GM19239 (cell line): ENCODE results near the gene TSPAN3.

Source experiments
- DNase-seq: peaks from one replicate; pipeline ENCODE4 v3.0.0; 2011; ENCODE audit warnings: low spot score; ENCODE audit not compliant: insufficient read length
- FAIRE-seq: peaks from 2 replicates; lab custom pipeline; 2011; peaks lifted over from hg19 to GRCh38; lab: Jason Lieb, UNC

TSPAN3 gene

DNA sequence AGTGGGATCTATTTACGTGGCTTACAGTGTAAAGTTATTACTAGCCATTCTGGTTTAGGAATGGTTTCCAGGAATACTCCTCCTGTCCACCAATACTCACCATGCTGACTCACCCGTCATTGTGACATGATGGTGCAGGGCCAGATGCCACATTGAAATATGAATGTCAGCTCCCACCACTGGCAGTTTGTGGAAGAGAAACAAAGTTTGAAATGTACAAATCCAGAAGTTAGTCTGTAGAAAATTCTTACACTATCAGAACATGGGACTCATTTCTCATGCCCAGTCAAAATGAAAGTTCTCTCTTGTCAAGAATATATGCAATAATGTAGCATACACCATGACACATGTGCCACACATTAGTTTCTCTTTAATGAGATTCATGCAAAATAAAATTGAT, 14.4 kb upstream of the TSPAN3 start:
- DNase-seq: no peak
- FAIRE-seq: no peak

- no peak for FAIRE-seq
- no peak for DNase-seq
Measured at GRCh38 chr15:77084436-77084835, 13.5 kb upstream of the TSPAN3 start.

- DNase-seq (peak; percentile 58), FAIRE-seq (peak; percentile 81)
Measured at GRCh38 chr15:77083381-77084160, 12.7 kb upstream of the TSPAN3 start.

DNA sequence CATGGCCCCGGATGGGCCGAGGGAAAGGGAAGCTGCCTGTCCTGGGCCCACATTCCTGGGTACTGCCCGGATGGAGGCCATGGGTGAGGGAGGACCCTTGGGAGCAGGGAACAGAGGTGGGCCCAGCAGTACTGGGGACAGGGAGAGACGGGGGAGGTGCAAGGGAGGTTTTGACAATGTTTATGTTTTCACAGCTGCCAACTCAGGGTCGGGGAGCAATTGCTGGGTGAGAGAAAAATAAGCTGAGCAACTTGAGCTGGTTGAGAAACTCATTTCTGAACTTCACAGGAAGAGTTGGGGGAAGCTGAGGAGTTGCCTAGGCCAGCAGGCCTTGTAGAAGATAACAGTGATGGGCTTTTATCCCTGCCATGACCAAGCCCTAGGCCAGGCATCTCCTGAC, 11.1 kb upstream of the TSPAN3 start:
- DNase-seq: no peak
- no peak for FAIRE-seq

GRCh38 chr15:77076323-77076915, 5.5 kb upstream of the TSPAN3 start:
- FAIRE-seq (no peak), DNase-seq (no peak)

GRCh38 chr15:77075528-77075927, 4.6 kb upstream of the TSPAN3 start:
- FAIRE-seq: no peak
- no peak for DNase-seq

- FAIRE-seq (no peak), DNase-seq (no peak)
Measured at GRCh38 chr15:77074350-77074749, 3.4 kb upstream of the TSPAN3 start.

GRCh38 chr15:77071305-77072223, 655 bp upstream of the TSPAN3 start:
- no peak for DNase-seq
- FAIRE-seq: no peak

DNA sequence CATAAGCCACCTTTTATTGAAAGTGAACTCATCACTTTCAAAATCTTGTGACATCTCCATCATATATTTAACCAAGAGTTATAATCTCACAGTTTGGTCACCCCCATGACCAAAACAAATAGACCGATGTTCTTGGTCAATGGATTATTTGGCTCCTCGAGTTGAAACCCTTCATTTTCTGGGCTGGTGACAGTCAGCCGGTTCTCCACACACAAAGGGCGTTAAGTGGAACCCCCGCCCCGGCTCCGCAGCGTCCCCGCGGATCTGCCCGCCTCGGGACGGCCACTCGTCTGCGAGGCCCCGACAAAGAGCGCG, 772 bp downstream of the TSPAN3 start:
- FAIRE-seq (no peak), DNase-seq (no peak)

DNA sequence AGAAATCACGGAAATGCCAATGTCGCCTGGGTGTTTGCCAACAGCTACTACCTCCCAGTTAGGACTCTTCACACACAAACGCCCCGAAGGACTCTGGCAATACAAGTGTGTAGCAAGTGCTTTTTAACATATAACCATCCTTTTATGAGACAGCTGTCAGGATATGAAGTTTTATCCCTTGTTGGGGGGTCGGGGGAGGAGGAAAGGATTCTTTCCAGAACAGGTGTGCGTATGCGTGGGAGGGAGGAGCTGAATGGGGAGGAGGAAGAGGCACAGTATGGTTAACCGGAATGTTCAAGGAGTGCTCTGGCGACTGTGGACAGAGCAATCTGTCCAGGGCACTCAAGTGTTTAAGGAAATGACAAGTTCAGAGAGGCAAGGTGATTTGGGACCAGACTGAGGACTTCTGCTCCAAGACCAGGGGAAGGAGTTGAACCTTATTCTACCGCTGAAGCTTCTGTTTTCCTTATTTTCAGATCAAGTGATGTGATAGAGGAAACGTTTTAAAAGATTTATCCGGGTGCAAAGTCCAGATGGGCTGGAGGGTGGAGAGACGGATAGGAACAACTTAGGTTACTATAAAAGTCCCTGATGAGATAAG, 1.3 kb downstream of the TSPAN3 start:
- DNase-seq (no peak), FAIRE-seq (no peak)

- FAIRE-seq (no peak), DNase-seq (no peak)
Measured at GRCh38 chr15:77068633-77069032, 2.3 kb downstream of the TSPAN3 start.

GRCh38 chr15:77067691-77068367, 3.1 kb downstream of the TSPAN3 start:
- FAIRE-seq: peak; percentile 26
- no peak for DNase-seq

GRCh38 chr15:77066971-77067690, 3.8 kb downstream of the TSPAN3 start:
- DNase-seq (no peak), FAIRE-seq (peak; percentile 56)

DNA sequence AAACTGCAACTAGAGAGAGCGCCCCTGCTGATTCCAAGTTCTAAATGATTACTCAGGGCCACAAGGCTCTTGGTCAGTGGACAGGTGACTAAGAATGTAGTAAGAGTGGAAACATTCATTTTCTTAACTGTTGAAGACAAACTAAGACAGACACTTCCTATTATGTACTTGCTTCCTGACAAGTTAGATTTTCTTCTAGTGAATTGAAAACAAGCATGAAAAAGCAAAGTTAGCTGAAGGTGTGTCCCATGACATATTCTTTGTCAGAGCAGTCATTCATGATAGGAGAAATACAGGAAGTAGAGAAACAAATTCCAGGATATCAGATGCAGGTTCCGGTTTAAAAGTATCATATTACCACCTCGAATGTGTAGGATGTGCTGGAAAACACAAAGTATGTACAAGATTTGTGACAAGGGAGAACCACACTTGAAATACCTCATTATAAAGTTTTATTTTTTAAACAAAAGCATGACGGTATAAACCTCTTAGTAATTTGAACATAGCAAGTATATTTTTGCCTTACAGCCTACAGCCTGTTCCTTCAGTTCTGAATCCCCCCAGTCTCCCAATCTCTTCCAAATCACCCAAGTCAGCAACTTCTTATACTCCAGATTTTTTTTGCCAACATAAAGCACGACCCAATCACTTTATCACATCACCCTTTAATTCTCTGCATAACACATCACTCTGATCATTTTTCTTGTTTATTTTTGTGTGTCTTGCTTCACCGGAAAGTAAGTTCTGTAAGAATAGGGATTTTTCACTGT, 6.2 kb downstream of the TSPAN3 start:
- FAIRE-seq (no peak), DNase-seq (no peak)

DNA sequence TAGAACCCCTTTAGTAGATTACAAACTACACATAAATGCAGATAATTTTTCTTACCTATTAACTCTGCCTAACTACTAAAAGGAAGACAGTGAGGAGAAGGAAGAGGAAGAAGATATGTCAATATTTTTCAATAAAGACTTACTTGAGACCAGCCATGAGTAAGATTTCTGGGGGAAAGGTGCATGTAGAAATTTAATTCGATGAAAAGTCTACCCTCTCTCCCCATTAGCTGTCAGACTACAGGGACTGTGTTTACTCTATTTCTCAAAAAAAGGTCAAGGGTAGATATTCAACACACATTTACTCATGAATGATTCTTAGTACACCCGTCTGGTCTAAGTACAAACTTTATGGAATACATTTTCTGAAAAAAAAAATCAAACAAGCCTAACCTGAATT, 6.8 kb downstream of the TSPAN3 start:
- DNase-seq (no peak), FAIRE-seq (no peak)

- DNase-seq (no peak), FAIRE-seq (no peak)
Measured at GRCh38 chr15:77063249-77063648, 7.7 kb downstream of the TSPAN3 start.

GRCh38 chr15:77060546-77060945, 10.4 kb downstream of the TSPAN3 start:
- DNase-seq: no peak
- peak; percentile 26 for FAIRE-seq

DNA sequence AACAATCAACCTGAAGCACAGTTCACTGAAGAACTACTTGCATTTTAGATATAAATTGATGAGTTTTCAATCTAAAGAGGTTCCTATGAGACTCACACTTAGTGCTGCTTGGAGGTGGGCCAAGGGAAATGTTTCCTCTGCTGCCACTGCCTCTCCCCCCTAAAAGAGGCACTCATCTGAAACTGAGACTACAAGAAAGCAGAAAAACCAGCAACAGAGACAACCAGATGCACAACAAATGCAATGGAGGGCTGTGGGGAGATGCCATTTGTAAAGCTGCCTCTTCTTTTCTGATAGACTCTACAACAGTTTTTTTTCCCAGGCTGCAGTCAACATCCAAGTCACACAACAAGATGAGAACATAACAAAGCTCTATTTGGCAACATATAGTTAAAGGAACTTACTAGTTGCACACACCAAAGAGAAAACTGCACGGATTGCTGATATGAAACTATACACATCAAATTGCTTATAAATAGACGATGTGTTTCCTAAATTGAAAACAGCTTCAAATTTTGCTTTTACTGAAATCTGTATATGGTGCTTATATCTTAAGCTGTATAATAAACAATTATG, 11.0 kb downstream of the TSPAN3 start:
- DNase-seq (no peak), FAIRE-seq (peak; percentile 60)
